Endothelial cell of umbilical vein (primary cell): Measurements from ENCODE around the gene ADGRD1. TPM values are rescaled to one million over a fixed set of nuclear protein-coding genes. Genes with fewer than 3 reads are reported as not detected.

ENCODE experiments used
- BruUV-seq: library from RNA; stranded (reverse); fragments of 400-500 nt; replicated peaks from 2 replicates; lab custom pipeline; 2021; lab: Mats Ljungman, UMichigan
- CTCF ChIA-PET: fragments of 300-600, 350-600 bp; sonication (Branson Sonifier 250); formaldehyde crosslinking; loops from one replicate; lab custom pipeline; 2021; ENCODE audit warnings: antibody characterized with exemption, inconsistent platforms; lab: Charles Lee
- POLR2A ChIA-PET: fragments of 300-600, 350-600 bp; sonication (Branson Sonifier 250); formaldehyde crosslinking; loops from one replicate; lab custom pipeline; 2021; ENCODE audit warnings: antibody characterized with exemption, inconsistent platforms; lab: Charles Lee
- DNase-seq: peaks from one replicate; pipeline ENCODE4 v3.0.0-alpha.2; 2011; ENCODE audit warnings: low read depth, low spot score
- FAIRE-seq: peaks from 2 replicates; lab custom pipeline; 2011; peaks lifted over from hg19 to GRCh38; lab: Jason Lieb, UNC
- H2AFZ ChIP-seq: 2 replicates; pipeline ENCODE4 v1.6.0; 2012; ENCODE audit warnings: low read depth, low read length, control low read depth, inconsistent platforms
- H3K27ac ChIP-seq: 2 replicates; pipeline ENCODE4 v1.5.1; 2011; ENCODE audit warnings: low read depth, mild to moderate bottlenecking, control low read depth, low read length, moderate library complexity; ENCODE audit not compliant: insufficient read depth
- H3K27me3 ChIP-seq, 2 experiments: 2 replicates each; pipeline versions ENCODE4 v1.6.0 to v1.6.1; 2011; ENCODE audit warnings: low read length in 2 of 2, mixed read lengths in 1 of 2; ENCODE audit not compliant: control insufficient read depth in 2 of 2, insufficient read depth in 2 of 2
- H3K36me3 ChIP-seq, 2 experiments: 2 replicates in 1 of 2; 3 replicates in 1 of 2; pipeline ENCODE4 v1.5.1; 2011; ENCODE audit warnings: low read length in 2 of 2, mild to moderate bottlenecking in 1 of 2, moderate library complexity in 1 of 2; ENCODE audit not compliant: control insufficient read depth in 2 of 2, insufficient read depth in 2 of 2; ENCODE audit errors: extremely low read depth in 1 of 2
- H3K4me1 ChIP-seq: 3 replicates; pipeline ENCODE4 v1.5.1; 2011; ENCODE audit warnings: mild to moderate bottlenecking, low read length; ENCODE audit not compliant: control insufficient read depth, insufficient read depth; ENCODE audit errors: extremely low read depth
- H3K4me2 ChIP-seq: 2 replicates; pipeline ENCODE4 v1.6.1; 2011; ENCODE audit warnings: low read length, control low read depth, mixed read lengths; ENCODE audit not compliant: insufficient read depth
- H3K4me3 ChIP-seq, 3 experiments: fragments of 200-600 bp in 1 of 3; sonication (generic), shearing (Covaris generic) in 1 of 3; replicated peaks in 1 of 3; 2 replicates each; pipeline ENCODE4 v1.5.1; 2011 to 2016; ENCODE audit warnings: control low read depth in 3 of 3, low read length in 3 of 3, mild to moderate bottlenecking in 2 of 3, inconsistent platforms in 1 of 3, low read depth in 1 of 3, moderate library complexity in 1 of 3; ENCODE audit not compliant: insufficient read depth in 1 of 3
- H3K79me2 ChIP-seq: 2 replicates; pipeline ENCODE4 v1.6.0; 2012; ENCODE audit warnings: low read length, inconsistent platforms; ENCODE audit not compliant: control insufficient read depth, insufficient read depth
- H3K9ac ChIP-seq: replicated peaks from 2 replicates; pipeline ENCODE3; 2011; ENCODE audit warnings: low read length, control low read depth; ENCODE audit not compliant: insufficient read depth; ENCODE audit errors: extremely low read depth
- H3K9me1 ChIP-seq: replicated peaks from 3 replicates; pipeline ENCODE4 v1.6.0; 2011; ENCODE audit warnings: mild to moderate bottlenecking, low read length; ENCODE audit not compliant: control insufficient read depth, insufficient read depth; ENCODE audit errors: extremely low read depth
- H3K9me3 ChIP-seq: replicated peaks from 2 replicates; pipeline ENCODE4 v1.5.1; 2012; ENCODE audit warnings: low read length, inconsistent platforms; ENCODE audit not compliant: control insufficient read depth, insufficient read depth
- H4K20me1 ChIP-seq: replicated peaks from 2 replicates; pipeline ENCODE3; 2011; ENCODE audit warnings: mild to moderate bottlenecking, low read length; ENCODE audit not compliant: control insufficient read depth, insufficient read depth; ENCODE audit errors: extremely low read depth
- CTCF ChIP-seq, 2 donors: IDR thresholded peaks; 1 replicate in 1 of 2; 2 replicates in 1 of 2; pipeline ENCODE4 v1.5.1; 2011; ENCODE audit warnings: low read length in 2 of 2, mild to moderate bottlenecking in 2 of 2, moderate library complexity in 2 of 2, control low read depth in 1 of 2, inconsistent platforms in 1 of 2, low read depth in 1 of 2; ENCODE audit not compliant: insufficient read depth in 1 of 2; ENCODE audit errors: extremely low read depth in 1 of 2
- EZH2 ChIP-seq: IDR thresholded peaks from 2 replicates; pipeline ENCODE4 v1.6.1; 2012; ENCODE audit warnings: borderline replicate concordance, low read depth, mild to moderate bottlenecking, moderate library complexity, low read length, inconsistent platforms; ENCODE audit not compliant: severe bottlenecking
- FOS ChIP-seq: IDR thresholded peaks from 2 replicates; pipeline ENCODE4 v1.6.1; 2011; ENCODE audit warnings: mild to moderate bottlenecking, low read length, moderate library complexity, borderline replicate concordance; ENCODE audit not compliant: insufficient read depth
- GATA2 ChIP-seq: IDR thresholded peaks from 2 replicates; pipeline ENCODE4 v1.7.0; 2011; ENCODE audit warnings: low read depth, mild to moderate bottlenecking, moderate library complexity, mixed read lengths, low read length; ENCODE audit not compliant: insufficient read length, insufficient read depth
- JUN ChIP-seq: IDR thresholded peaks from 2 replicates; pipeline ENCODE4 v1.6.1; 2011; ENCODE audit warnings: borderline replicate concordance, low read depth; ENCODE audit not compliant: insufficient read length, insufficient read depth
- MYC ChIP-seq: IDR thresholded peaks from one replicate; pipeline ENCODE4 v1.6.1; 2011; ENCODE audit warnings: mild to moderate bottlenecking, low read depth, low read length
- POLR2A ChIP-seq: IDR thresholded peaks from 2 replicates; pipeline ENCODE4 v1.6.1; 2012; ENCODE audit warnings: low read depth, mild to moderate bottlenecking, control low read depth, low read length
- POLR2AphosphoS5 ChIP-seq: IDR thresholded peaks from 2 replicates; pipeline ENCODE4 v1.6.1; 2012; ENCODE audit warnings: low read depth, mild to moderate bottlenecking, control low read depth, low read length, moderate library complexity; ENCODE audit not compliant: insufficient read depth
- dilution Hi-C: fragments of 300-500 bp; cut with MboI; formaldehyde crosslinking; loops from one replicate; pipeline ENCODE4 v1.15.0; 2019; ENCODE audit warnings: low sequenced_read_pairs; ENCODE audit not compliant: extremely low pct_ligation_motif_present
- intact Hi-C: fragments of 100-400 bp; cut with micrococcal nuclease; formaldehyde crosslinking; loops from one replicate; pipeline ENCODE4 v1.10.0; 2022
- polyA plus RNA-seq, 4 experiments: library from polyadenylated mRNA; depleted of rRNA in 3 of 4; stranded (reverse) in 3 of 4; unstranded in 1 of 4; fragments of >200 nt; gene quantifications; 2 replicates each; pipeline versions ENCODE4 v1.2.1 to v1.2.3, GENCODE V29; 2011 to 2012; ENCODE audit warnings: missing spikeins in 1 of 4
- total RNA-seq: library from RNA; stranded (reverse); gene quantifications from 2 replicates; pipeline ENCODE4 v1.2.3, GENCODE V29; 2021
- TF ChIP-seq, protein P1 (sequence below): IDR thresholded peaks from 2 replicates; pipeline ENCODE4 v1.6.1; 2011; ENCODE audit not compliant: insufficient read depth, insufficient read length

The ADGRD1 gene
- total and polyA plus RNA-seq, 2 donors (not counting 3 experiments of a cell fraction or from before 2014, with no cell fraction given): 0.07 TPM; not detected in 1

GRCh38 chr12:131026754-131027153 is 73.0 kb downstream of the ADGRD1 start:
- no peaks in the 10 kb centered on the region for H3K36me3 ChIP-seq
- no peak overlapping the region for H3K9ac ChIP-seq
- no peak for FAIRE-seq
- intact Hi-C loops: no loop called here
- no peak overlapping the region for H3K4me3 ChIP-seq
- H4K20me1 ChIP-seq: no peaks in the 10 kb centered on the region
- BruUV-seq: no TSS peak
- no peak overlapping the region for H3K27ac ChIP-seq
- H3K9me3 ChIP-seq: no peaks in the 10 kb centered on the region
- no peak overlapping the region for H2AFZ ChIP-seq
- CTCF ChIA-PET: no interaction called here
- POLR2A ChIA-PET: no interaction called here
- DNase-seq: no peak
- H3K27me3 ChIP-seq: no peaks in the 10 kb centered on the region
- no peak overlapping the region for H3K4me2 ChIP-seq
- no peaks in the 10 kb centered on the region for H3K4me1 ChIP-seq
- H3K79me2 ChIP-seq: no peaks in the 10 kb centered on the region
- dilution Hi-C loops: no loop called here
- no peak for TF ChIP-seq CTCF (IDR thresholded peaks at IDR 0.05; ENCODE audit: extremely low read depth in 1 of 2, insufficient read depth in 1 of 2, low read depth in 1 of 2, low read length in 2 of 2)
- no peak for TF ChIP-seq MYC
- no peak for TF ChIP-seq POLR2AphosphoS5
- TF ChIP-seq, protein P1, sequence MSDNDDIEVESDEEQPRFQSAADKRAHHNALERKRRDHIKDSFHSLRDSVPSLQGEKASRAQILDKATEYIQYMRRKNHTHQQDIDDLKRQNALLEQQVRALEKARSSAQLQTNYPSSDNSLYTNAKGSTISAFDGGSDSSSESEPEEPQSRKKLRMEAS: no peak
- TF ChIP-seq POLR2A: no peak
- TF ChIP-seq EZH2: no peak
- TF ChIP-seq GATA2: no peak
- no peak for TF ChIP-seq FOS
- TF ChIP-seq JUN: no peak
- no peaks in the 10 kb centered on the region for H3K9me1 ChIP-seq
